Inflammatory macrophage treated with lipopolysaccharide for 4 hours (primary cell): ENCODE measurements around the gene CPNE4.
"Not testable (repeated sequence)": the region's sequence is repeated elsewhere in the genome, so short reads cannot be mapped to it uniquely, and the experiment has no call there.

Experiments used
- DNase-seq: peaks from one replicate; pipeline ENCODE4 v3.0.0-alpha.2; 2020

The CPNE4 gene

DNA sequence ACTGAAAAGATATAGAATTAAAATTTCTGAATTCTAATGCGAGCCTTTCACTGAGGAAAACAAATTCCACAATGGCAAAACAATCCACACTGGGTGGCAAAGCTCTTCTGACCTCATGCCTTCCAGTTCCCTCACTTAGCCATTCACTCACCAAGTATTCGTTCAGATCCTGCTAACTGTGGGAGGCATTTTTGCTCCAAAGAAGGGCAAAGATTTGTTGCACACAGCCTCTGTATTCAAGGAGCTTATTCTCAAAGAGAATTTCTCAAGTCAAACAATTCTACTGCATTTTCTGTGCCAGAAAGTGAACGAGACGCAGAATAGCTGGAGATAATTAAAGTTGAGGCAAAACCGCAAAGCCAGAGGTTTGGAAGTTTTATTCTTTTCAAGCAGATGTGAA is 77.3 kb downstream of the CPNE4 start:
- DNase-seq: no peak

DNA sequence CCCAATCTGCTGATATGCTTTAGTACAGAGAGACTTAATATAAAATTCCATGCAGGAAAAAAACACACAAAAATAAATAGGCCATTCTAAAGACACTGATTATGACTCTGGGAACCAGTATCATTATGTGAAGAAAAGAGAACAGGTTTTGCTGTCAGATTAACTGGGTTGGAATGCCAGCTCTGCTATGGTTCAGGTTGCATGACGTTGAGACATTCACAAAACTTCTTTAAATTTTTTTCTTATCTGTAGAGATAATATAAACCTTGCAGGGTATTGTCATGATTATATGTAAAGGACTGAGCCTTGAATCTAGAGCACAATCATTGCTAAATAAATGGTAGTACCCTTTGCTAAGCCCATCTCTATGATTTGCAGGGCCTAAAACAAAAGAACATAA is 86.0 kb downstream of the CPNE4 start:
- no peak for DNase-seq

DNA sequence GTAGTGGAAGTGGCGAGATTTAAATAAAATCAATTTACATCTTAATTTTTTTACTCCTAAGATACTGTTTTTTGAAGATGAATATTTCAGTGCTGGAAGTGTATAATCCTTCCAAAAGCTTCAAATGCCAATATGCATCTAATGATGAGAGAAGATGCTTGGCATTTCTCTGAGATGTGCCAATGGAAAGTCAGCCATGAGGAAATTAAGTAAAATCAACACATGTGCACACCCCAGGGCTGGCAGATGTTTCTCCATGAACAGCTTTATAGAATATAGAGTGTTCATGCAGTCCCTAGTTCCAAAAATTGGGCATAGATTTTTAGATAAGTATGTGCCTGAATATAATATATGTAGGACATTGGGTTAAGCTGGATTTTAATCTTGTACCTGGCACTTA is 90.1 kb downstream of the CPNE4 start:
- no peak for DNase-seq

DNA sequence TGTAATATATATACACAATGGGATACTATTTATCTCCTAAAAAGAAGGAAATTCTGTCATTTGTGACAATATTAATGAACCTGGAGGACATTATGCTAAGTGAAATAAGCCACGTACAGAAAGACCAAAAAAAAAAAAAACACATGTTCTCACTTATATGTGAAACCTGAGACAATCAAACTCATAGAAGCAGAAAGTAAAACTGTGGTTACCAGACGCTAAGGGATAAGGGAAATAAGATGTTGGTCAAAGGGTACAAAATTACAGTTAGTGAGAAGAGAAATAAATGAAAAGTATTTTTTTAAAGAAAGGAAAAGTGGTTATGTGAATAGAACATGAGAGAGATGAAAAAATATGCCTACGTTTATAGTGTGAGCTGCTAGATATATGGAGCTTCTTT is 101.1 kb downstream of the CPNE4 start:
- DNase-seq: no peak

DNA sequence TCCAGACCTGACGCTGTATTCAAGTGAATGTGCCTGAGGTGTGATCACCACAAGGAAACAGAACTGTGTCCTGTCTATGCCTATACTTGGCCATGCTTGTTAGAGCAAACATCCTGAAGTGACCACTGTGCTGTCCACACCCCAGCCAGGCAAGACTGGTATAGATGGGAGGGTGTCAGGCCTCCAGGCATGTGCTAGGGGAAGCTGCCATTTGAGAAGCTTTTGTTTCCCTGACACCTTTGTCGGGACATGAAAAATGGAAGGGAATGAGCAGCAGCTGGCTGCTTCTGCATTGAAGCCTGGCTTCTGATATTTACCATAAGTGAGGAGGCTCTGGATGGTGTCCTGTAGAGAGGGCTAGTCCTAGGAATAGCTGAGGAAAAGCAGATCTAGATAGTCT is 106.2 kb downstream of the CPNE4 start:
- no peak for DNase-seq

DNA sequence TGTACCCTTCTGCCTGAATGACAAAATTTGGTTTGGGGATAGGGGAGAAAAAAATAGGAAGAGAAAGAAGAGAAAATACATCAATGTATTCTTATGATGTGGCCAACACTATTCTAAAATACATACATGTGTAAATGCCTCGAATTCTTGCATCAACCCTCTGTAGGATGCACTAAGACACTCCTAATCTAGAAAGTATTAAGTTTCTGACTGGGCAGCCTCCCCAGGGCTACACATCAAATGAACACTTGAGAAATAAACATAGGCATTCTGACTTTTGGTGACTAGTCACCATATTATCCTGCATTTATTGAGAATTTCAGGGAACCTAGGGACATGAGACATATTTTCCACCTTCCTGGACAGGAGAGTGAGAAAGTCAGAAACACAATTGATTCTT is 109.2 kb downstream of the CPNE4 start:
- DNase-seq: no peak

DNA sequence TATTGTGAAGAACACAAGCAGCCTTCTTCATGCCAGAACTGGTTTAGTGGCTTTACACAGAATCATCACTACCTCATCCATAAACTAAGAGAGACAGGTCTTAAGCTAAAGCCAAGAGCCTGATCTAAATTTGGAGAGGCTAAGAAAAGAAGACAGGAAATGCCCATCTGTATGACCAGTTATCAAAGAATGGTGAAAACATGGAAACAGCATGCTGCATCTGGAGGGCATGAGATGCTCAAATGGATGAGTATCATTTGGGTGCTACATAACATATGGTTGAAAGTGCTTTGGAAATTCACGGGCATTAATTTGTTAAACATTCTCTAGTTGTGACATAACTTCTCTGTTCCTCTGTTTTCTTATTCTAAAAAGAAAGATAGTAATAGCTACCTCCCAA is 112.5 kb downstream of the CPNE4 start:
- no peak for DNase-seq

DNA sequence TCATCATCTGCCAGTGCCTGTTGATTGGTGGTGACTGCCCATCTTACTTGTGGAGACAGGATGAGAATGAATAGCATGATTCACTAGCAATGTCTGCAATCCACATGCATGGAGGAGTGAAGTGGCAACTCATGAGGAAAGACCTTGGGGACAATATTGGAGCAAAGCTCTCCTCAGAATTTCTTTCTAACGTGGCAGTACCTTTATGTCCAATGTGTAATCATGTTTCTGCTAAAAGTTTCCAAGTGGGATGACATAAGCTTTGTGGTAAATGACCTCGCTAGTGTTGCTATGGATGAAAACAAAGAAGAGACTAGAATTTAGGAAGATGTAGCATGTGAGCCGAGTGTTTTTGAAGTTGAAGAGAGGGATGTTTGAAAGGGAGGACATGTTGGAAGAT is 117.8 kb downstream of the CPNE4 start:
- no peak for DNase-seq

DNA sequence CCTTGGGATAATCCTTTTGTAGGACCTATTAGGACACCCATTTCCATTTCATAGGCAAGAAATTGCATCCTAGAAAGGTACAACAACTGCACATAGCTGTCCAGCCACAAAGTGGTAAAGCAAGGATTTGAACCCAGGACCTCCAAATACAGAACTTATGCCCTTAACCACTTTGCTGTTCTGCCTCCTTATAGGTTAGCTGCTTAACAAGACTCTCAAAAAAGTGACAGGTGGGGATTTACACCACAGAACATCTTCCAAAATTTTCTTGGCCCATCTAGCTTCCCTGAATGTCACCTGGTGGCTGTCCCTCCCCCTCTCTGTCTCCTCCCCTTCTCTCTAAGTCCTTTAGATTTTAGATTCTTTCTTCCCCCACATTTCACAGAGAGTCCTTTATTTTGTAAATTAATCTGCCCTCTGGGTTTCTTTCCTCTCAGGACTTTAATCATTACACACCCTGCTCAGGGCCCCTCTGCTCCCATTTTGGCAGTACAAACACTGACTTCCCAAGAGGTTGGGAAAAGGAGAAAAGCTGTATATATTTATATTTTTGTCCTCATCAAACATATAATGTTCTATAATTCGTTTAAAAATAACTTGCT is 120.6 kb downstream of the CPNE4 start:
- DNase-seq: no peak

DNA sequence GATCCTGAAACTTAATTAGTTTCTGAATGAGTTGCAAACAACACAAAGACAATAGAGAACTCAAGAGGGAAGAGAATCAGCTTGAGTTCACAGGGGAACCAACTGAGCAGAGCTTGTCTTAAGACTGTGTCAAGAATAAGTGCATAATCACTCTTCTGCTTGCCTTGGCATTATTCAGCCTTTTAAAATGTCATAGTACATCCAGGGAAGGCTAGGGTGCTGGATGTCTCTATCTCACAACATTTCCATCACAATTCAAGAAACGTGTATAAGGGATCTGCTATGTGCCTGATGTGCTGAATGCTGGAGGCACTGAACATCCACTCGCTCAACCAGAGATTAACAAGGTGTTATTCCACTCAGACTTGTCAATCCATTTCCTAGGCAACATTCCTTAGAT is 122.6 kb downstream of the CPNE4 start:
- no peak for DNase-seq

DNA sequence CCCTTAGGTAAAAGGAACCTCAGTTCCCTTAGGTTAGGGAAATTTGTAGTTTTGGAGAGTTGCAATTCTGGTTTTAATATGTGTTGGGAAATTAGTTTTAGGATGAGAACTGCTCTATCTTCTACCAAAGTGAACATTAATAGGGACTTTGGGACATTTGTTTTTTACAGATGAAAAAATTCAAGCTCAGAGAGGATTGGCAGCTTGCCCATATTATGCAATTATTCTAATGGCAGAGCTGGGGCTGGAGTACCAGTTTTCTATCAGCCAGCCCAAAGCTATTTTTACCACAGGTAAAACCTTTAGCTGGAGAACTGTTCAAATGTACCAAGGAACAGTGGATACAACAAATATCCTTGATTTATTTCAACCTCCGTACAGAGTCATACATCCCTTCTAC is 127.0 kb downstream of the CPNE4 start:
- no peak for DNase-seq

DNA sequence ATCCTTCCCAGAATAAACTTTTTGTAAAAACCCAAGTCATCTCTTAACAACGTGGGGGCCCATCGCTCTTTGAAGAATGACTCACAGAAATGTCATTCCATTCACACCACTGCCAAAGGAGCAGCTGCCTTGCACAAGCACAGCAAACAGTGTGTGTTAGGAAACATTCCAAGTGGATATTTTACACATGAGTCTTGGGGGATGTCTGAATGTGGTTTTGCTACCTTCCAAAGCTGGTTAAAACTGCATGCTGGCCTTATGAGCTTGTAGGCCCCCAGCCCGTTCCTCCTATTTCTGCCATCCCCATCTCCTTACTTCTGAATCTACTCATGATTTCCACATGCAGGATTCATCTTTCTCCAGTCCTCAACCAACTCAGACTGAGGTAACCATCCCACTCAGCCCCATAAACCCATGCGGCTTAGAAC is 130.8 kb downstream of the CPNE4 start:
- no peak for DNase-seq

DNA sequence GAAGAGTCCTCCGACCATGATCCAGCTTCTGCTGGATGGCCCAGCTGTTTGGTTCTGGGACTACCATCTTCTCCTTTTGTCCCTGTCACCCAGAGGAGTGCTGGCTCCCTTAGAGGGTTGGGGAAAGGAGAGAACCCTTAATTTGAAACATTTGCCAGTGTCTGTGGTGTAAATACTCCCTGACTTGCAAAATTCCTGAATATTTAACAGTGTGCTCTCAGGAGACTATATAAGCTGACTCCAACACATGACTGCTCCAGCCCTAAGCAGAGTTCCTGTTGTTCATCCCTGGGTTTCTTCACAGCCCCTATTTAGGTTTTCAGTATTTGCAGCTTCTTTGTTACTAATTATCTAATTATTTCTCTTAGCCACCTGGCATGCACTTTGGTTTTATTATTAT is 133.1 kb downstream of the CPNE4 start:
- no peak for DNase-seq

DNA sequence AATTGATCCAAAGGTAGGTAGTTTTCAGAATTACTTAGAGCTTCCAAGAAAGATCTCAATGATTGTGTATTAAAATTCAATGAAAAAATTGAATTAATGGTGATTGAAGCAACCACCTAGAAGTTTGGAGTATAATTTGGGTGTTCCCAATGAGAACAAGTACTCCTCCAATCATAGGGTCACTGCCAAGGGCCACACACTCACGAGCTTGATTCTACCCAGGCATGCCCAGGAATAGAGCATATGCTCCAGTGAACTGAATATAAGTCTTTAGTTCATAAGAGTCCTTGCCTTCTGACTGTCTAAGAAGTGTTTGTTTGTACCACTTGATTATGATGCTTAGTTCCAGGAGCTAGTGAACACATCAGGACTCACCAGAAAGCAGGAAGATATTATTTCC is 133.9 kb downstream of the CPNE4 start:
- DNase-seq: no peak

DNA sequence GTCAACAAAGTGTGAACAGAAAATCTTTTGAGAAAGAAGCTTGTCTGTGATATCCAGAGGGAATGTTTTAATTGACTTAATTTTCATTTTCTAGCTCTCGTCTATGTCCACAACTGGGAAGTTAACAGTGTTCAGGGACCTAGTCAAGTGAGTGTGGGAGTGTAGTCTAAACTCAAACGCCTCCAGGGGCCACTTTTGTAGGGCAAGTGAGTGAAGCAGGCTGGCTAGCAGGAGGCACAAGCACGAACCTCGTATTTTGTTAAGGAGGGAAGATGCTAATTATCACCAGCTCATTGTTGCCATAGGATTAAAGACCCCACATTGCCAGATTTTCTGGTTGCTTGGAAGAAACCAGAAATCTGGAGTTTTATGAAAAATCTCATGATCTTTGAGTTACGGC is 135.8 kb downstream of the CPNE4 start:
- no peak for DNase-seq

DNA sequence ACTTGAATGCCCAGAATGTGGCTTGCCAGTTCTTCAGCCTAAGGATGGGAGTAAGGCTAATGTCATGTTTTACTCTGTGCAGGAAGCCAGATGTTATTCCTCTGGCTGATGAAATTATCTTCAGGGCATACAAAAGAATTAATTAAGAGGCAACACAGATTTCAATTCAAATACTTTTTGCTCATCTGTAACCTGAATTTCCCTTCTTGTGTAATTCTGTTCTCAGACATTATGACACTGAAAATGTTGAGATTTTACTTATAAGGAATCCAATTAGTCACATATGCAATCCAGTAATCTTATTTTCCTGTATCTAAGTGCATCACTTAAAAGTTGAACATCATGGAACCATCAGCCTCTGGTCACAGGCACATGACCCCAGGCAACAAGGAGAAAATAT is 136.5 kb downstream of the CPNE4 start:
- DNase-seq: no peak

DNA sequence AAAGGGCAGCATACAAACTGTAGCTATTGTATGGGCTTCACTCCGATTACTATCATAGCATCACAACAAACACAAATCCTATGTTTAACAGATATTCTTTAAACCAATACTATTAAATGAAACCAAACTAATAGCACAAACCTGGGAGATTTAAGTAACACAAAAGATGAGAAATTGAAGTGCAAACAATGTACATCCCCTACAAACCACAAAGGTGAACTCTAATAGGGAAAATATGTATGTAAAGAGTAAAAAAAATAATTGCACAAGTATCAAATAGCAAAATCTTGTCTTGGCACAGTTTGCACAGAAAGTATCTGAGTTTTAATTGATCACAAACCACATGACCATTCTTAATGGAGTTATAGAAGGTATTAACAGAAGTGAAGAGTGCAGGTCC is 138.5 kb downstream of the CPNE4 start:
- no peak for DNase-seq

DNA sequence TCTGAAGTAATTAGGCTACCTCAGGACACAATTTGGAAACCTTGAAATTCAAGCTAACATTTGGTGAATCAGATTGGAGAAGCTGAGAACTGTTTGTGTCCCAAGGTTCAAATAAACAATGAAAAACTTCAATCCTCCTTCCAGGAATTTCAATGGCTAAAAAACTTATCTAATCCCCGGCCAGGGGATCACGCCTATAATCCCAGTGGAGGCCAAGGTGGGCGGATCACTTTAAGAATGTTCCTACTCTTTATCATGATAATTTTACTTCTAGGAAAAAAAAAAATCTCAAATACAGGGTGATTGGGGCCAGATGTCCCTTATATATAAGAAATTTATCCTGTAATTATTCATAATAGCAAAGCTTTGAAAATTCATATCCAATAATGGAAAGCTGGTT is 139.0 kb downstream of the CPNE4 start:
- no peak for DNase-seq

DNA sequence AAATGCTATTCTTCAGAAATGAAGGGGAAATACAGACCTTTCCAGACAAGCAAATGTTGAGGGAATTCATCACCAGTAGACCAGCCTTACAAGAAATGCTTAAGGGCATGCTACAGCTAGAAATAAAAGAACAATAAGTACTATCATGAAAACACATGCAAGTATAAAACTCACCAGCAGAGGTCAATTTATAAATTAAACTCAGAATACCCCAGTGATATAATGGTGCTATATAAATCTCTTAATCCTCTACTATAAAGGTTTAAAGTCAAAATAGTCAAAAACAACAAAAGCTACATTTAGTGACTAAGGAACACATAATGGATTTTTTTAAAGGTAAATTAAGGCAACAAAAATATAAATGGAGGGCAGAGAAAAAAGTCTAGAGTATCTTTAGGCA is 142.5 kb downstream of the CPNE4 start:
- no peak for DNase-seq

DNA sequence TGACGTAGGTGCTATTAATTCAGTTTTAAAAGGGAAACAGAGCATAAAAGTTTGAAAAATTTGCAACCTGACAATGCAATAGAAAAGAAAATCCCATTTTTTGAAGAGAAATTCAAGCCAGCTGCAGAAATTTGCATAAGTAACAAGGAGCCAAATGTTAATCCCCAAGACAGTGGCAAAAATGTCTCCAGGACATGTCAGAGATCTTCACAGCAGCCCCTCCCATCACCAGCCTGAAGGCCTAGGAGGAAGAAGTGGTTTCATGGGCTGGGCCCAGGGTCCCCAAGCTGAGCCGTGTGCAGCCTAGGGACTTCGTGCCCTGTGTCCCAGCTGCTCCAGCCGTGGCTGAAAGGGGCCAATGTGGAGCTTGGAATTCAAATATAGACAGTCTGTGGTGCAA is 148.9 kb downstream of the CPNE4 start:
- DNase-seq: not testable (repeated sequence)

DNA sequence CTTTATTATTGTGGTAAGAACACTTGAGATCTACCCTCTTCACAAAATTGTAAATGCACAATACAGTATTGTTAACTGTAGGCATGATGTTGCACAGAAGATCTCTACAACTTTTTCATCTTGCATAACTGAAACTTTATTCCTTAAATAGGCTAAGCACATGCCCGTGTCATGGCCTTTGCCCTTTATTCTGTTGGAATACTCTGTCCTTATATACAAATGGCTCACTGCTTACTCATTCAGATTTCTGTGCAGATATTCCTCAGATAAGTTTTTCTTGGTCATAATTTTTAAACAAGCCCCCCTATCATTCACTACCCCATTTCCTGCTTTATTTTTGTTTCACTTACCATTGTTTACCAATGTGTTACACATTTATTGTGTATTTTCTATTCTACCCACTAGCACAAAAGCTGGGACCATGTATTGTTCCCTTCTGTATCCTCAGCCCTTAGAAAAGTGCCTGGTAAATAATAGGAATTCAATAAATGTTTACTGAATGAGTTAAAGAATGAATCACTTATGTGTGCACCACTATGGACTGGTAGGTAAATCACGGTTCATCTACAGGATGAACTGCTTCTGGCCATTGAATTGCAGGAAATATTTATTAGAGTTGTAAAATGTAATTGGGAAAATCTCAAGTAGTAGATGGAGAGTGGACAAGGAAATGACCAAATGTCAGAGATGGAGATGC is 151.0 kb downstream of the CPNE4 start:
- DNase-seq: no peak

DNA sequence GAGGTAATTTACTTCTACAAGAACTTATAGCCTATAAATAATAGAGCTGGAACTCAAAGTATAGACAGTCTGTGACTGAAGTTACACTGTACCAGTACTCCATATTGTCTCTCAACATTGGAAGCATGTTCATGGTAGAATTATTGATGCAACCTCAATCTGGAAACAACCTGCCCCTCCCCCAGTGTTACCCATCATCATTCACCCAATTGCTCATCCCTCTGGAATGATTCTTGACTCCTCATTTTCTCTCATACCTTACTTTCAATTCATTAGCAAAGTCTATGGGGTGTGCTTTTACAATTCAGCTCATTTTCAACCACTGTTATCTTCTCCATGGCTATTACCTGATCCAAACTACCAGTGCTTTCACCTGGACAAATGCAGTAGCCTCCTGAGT is 151.7 kb downstream of the CPNE4 start:
- DNase-seq: no peak

DNA sequence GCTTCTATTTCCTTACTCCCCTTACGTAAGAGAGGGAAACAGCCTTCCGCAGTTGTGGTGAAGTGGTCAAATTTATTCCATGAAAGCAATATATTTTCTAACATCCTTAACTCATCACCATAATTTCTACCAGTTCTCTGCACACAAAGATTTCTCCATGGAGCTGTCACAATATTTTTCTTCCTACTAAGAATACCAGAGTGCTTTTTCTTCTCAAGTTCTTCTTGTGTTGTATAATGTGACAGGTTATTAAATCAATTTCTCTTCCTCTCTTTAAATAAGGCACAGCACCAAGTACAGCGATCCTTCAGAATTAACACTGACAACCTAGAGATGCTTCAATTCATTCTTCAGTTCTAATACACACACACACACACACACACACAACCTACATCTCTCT is 153.0 kb downstream of the CPNE4 start:
- DNase-seq: no peak

DNA sequence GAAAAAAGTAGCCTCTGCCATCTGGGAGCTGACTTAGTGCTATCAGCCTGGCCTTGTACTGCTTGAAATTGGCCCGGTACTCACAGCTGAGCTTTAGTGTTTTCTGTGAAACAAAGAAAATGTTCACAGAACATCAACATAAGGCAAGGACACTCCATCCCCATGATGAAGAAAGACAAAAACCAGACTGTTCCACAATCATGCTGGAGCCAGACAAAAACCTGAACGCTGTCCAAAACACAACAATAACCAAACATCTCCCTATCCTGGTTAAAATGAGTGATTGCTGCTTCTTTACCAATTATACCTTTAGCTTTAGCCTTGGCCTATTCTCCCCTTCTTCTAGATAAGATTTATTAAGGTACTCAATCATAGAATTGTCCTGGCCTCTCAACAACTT is 153.9 kb downstream of the CPNE4 start:
- DNase-seq: no peak

DNA sequence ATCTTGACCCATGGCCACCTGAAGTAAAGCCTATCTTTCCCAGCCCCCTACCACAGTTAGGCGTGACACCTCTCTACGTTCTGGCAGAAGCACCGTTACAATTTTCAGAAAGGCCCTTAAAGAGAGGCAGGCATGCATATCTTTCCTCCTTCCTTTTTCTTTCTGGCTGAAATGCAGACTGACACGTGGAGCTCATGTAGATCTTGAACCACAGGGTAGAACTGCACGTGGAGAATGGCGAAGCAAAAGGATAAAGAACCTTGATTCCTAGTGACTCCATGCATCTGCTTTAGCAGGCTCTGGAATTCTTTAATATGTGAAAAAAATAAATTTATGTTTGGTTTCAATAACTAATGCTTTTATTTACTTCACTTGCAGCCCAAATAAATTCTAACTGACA is 166.6 kb downstream of the CPNE4 start:
- no peak for DNase-seq
